Femur (tissue), 1 donor: ENCODE results near the gene TTC28.
"Not testable (repeated sequence)": the region's sequence is repeated elsewhere in the genome, so short reads cannot be mapped to it uniquely, and the experiment has no call there.

Experiments used
- DNase-seq: peaks from one replicate; pipeline ENCODE4 v3.0.0-alpha.2; 2017

Gene TTC28

DNA sequence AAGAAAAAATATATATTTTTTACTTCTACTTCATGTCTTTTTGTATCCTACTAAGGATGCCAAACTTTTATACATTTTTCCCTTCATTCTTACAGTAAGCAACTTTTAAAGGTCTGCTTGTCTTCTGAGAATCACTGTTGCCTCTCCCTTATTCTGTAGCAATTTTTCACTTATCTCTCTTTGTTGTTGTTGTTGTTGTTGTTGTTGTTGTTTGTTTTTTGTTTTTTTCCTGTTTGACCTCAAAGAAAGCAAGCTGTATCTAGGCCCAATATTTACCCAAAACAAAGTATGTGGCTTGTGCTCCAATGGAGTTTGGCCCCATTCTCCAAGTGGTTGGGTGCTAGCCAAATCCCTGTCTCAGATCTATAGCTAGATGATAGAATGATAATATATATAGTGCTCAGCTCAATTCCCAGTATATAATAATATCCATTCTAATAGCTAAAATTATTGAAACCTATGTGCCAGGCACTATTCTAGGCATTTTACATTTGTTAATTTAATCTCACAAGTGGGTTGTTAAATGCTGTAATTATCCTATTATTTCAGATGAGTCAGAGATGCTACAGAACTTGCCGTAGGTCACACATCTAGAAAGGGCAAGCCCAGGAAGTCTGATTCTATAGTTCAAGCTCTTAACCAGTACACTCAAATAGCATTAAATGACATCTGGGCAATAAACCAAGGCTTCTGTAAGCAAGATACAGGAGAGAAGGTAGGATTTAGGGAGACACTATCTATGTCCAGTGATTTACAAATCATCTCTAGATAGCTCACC lies 555.5 kb downstream of the TTC28 start:
- no peak for DNase-seq

DNA sequence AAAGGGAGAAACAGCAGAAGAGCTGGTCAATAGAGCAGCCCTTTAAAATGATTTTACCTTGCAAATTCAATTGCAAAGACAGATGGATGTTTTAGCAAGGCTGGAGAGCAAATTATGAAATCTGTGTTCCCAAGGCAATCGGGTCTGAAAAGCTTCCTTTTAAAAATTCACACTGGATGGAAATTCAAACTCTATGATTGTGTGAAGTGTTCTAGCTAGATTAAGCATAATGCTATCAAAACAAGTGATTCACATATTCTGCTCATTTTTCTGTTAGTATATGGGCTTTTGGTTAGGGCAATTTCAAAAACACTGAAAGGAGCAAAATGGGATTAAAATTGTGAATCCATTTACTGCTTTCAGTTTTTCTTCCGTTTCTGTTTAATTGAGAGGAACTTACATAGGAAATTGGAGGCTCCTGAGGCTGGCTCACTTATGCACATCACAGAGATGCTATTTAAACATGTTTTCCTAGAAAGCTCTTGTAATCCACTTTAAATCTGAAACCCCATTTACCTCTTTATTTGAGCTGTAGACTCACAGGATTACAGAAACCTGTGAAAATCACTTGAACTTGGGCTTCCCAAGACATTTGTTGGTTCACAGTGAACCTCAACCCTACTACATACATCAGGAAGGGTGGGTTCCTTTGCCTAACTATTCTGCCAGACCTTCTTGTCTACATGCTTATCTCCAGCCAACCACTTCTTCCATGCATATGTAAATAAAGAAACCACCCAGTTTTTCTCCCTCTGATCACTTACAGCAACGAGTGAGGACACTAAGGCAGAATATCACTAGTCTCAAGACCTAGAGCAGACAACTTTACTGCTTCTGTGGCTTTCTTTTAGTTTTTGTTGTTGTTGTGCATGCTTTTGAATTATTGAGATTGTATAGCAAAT lies 558.7 kb downstream of the TTC28 start:
- no peak for DNase-seq

GRCh38 chr22:28118957-28119631 lies 560.5 kb downstream of the TTC28 start:
- no peak for DNase-seq

DNA sequence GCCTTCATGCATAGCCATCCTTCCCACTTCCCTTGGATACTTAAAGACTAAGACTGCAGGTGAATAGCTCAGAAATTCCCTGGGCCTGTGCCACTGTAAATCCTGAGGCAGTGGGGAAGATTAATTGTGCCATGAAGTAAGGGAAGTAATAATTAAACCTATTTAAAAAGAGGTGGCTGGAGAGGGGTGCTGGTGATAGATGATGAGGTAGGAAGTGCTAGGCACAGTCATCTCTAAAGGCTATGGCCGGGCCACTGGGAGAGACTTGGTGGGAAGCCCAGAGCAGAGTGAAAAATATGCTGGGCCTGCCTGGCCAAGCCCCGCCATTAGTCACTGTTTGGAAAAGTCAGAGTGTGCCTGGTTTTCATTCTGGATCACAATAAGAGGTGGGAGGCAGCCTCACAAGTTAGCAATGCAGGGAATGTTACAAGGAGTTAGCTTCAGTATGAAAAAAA lies 563.4 kb downstream of the TTC28 start:
- peak; percentile 67 for DNase-seq

GRCh38 chr22:28115426-28115825 lies 564.2 kb downstream of the TTC28 start:
- no peak for DNase-seq

GRCh38 chr22:28112548-28113043 lies 567.0 kb downstream of the TTC28 start:
- peak; percentile 30 for DNase-seq

DNA sequence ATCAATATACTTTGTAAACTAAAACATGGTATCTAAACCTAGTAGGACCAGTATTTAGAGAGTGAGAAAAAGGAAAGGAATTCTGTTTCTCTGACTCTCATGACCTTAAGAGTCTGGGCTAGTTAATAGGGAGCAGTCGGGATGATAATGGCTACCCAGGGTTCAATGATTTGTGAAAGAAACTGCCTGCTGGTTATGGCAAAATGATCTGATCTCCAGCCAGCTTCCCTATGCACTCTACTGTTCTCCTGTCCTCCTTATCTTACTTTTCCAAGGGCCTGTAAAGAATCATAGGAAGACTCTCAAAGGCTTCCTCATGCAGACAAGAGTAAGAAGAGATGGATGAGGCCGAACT lies 567.5 kb downstream of the TTC28 start:
- DNase-seq = no peak

DNA sequence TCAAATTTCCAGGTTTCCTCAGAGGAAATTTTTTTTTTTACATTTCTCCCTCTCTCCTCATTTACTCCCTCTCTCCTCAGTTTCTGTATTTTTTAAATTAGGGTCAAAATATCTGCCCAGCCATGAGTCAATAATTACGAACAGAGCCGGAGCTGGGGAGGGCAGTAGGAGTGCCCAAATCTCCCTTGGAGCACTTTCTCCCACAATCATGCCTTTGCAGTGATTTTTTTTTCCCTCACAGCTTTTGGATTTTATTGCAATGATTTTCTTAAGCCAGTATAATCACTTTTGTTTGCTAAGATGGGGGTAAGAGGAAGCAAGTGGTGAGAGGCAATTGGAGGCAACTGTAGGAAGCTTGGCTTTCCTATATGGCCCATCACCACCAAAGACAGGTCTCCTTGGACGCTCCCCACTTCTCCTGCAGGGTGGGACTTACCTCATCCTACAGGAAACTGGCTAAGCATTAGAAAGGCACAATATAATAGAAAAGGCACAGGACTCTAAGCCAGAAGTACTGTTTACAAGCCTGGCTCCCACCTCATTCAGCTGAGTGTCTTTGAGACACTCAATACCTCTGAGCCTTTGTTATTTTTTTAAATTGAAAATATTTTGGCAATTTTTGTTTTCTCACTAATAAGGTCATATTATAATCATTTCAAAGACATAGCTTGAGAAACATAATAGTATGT lies 568.0 kb downstream of the TTC28 start:
- no peak for DNase-seq

- DNase-seq = no peak
These were observed 570.8 kb downstream of the TTC28 start for GRCh38 chr22:28108851-28109250.

DNA sequence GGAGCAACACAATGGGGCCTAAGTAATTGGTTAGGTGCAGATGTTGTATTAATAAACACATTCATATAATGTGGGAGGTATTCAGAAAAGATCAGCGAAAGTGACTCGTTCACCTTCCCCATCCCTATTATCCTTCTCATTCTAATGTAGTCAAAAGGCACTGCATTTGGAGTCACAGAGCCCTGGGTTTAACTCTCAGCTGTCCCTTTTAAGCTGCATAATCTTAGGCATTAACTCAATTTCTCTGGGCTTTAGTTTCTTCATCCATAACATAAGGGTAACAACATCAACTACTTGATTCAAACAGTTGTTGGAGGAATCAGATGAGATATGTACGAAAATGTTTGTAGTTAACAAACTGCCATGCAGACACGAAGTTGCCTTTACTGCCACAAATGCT lies 573.0 kb downstream of the TTC28 start:
- no peak for DNase-seq

DNA sequence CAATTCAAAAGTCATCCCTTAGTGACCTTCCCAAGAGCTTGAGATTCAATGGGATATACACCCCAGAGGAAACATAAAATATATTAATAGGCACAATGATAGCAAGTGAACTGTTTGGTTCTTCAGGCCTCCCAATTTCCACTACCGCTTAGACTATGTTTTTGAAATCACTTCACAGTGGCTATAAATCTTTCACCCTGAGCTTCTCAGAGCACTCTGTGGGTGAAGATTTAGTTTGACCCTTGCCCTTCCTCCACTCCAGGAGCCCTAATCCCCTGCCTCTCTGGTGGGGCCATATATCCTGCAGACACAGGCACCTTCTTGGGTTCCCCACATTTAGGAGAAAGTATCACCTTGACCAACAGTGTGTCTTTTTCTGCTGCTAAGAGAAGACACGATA lies 573.7 kb downstream of the TTC28 start:
- DNase-seq = no peak

GRCh38 chr22:28105413-28105812 lies 574.2 kb downstream of the TTC28 start:
- DNase-seq = peak; percentile 30

GRCh38 chr22:28103596-28103995 lies 576.0 kb downstream of the TTC28 start:
- no peak for DNase-seq

DNA sequence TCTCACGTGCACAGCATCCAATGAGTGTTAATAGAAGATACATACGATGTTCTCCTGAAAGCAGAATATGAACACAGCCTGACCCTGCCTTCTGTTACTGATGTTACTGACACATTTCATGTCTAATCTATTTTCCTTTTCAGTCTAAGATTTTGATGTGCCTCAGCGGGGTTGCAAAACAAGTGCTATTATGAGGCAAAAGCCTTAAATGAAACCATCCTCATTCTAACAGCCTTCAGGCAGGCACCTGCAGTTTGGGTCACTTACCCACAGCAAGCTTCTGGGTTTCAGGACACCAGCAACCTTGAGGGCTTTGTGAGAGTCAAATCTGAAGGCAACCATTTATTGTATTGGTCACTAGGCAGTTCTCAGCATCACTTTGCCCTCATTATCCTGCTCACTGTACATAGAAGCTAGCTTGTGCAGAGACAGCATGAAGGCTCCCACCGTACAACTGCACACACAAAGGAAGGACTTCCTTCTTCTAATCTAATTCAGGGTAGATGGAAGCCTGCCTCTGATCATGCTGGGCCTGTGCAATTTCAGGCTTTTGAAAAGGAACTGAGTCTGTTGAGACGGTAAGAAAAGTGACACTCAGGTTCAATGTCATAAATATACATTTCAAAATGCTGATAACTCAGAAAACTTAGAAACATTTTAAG lies 577.4 kb downstream of the TTC28 start:
- no peak for DNase-seq

DNA sequence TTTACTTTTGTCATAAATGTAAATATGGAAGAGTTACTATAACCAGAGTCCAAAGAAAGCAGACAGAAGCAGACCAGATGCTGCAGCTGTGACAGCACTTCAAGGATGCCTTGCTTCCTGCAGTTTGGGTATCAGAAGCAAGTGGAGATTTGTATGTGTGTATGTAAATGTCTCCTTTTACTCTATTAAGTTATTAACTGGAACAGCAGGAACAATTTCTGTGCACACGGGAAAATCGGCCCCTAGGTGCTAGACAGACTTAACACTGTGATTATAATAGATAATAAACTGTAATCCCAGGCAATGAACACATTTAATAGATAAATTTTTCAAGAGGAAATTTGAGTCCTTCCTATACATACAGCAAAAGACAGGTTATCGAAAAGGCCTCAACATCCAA lies 582.0 kb downstream of the TTC28 start:
- no peak for DNase-seq

DNA sequence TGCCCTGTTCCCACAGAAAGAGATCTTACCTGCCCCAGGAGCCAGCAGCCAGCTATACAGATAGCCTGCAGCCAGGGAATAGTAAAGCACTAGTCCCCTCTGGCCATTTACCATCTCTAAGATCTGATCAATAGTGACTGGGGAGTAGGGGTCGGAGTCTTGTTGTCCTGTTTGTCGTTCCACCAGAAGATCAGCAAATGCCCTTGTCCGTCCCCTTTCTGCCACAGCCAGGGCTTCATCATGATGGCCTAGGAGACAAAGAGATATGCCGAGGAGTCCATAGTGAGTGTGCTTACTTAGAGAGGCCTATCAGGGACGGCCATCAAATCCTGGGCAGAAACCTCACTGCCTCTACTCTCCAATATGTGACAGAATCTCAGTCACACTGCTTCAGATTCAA lies 583.5 kb downstream of the TTC28 start:
- no peak for DNase-seq

DNA sequence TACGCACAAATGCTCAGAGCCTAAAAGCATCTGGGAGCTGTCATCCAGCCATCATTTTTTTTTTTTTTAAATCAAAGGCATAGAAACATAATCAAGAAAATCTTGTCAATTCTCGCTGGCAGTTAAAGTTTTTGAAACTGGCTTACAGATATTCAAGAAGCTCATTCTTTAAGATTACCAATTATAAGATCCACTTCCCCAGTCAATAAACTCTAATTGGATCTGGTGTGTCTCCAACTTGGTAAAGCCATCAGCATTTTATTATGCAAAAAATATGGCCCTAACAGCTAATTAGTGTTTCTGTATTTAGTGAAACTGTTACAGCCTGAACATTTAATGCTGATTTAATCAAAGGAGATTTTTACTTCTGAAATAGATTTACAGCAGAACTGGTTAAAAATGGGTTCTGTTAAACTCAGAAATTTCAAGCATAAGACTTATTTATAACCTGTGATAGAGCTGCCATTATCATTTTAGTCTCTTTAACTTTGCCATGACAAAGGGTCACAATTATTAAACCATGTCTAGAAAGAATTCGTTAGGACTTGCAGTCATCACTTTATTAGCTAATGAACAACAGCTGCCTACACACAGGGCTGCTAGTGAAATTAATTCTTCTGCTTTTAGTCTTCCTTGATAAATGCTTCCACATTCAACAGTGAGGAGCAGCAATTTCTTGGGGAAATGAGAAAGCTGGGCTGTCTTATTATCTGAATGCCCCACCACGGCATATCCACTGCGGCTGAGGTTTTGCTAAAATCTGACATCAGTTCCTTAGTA lies 584.1 kb downstream of the TTC28 start:
- no peak for DNase-seq

DNA sequence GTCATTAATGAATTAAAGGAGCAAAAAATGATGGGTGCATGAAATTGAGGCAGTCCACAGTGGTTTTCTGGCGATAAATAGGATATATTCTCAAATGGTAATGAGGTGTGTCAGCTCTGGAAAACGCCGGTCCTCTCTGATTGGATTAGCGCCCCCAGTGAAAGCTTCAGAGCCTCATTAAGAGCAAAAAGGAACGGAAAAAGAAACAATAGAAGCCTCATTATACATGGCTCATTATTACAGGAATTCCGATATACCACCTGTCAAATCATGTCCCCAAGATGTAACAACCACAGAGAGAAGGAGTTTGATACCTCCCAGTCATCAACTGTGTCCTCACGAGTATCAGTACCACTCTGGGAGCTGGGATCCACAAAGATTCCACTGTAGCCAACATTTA lies 584.9 kb downstream of the TTC28 start:
- DNase-seq = no peak

DNA sequence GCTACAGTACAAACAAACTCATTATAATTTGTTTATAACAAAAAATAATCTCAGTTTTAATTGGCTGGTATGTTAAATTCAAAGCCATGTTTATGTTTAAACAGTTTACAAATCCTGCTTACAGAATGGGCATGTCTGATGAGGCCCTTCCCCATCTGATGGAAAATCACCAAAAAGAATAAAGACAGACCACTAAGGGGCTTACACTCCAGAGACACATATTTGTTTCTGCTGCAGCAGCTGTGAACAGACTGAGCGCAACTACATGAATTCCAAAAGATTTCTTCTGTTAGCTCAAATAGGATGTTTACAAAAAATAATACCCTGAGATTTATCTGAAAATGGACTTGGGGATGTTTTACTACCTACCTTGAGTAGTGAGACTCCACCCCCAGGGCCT lies 585.9 kb downstream of the TTC28 start:
- no peak for DNase-seq

- DNase-seq = no peak
These were observed 588.2 kb downstream of the TTC28 start for GRCh38 chr22:28091486-28091885.

DNA sequence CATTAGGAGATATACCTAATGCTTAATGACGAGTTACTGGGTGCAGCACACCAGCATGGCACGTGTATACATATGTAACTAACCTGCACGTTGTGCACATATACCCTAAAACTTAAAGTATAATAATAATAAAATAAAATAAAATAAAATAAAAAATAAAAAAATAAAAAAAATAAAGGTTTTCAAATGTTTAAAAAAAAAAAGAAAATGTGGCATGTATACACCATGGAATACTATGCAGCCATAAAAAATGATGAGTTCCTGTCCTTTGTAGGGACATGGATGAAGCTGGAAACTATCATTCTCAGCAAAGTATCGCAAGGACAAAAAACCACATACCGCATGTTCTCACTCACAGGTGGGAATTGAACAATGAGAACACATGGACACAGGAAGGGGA lies 590.1 kb downstream of the TTC28 start:
- DNase-seq = not testable (repeated sequence)
